Bronchial epithelial cell (primary cell): Measurements from ENCODE around the gene GMDS. TPM values are rescaled to one million over a fixed set of nuclear protein-coding genes. Genes with fewer than 3 reads are reported as not detected.

Source experiments
- DNase-seq: peaks from one replicate; pipeline ENCODE4 v3.0.0-alpha.2; 2010; ENCODE audit warnings: low read depth
- FAIRE-seq: peaks from 2 replicates; lab custom pipeline; 2011; peaks lifted over from hg19 to GRCh38; lab: Jason Lieb, UNC
- H3K27me3 ChIP-seq: 2 replicates; pipeline ENCODE4 v1.5.1; 2011; ENCODE audit warnings: low read length; ENCODE audit not compliant: control insufficient read depth, insufficient read depth
- H3K36me3 ChIP-seq: 2 replicates; pipeline ENCODE4 v1.5.1; 2011; ENCODE audit warnings: low read length; ENCODE audit not compliant: control insufficient read depth, insufficient read depth
- H3K4me3 ChIP-seq: 2 replicates; pipeline ENCODE4 v1.5.1; 2011; ENCODE audit warnings: mild to moderate bottlenecking, low read depth, low read length, control low read depth
- CTCF ChIP-seq: IDR thresholded peaks from 2 replicates; pipeline ENCODE4 v1.5.1; 2011; ENCODE audit warnings: mild to moderate bottlenecking, moderate library complexity, low read length, control low read depth, inconsistent platforms; ENCODE audit not compliant: insufficient read depth, severe bottlenecking
- total RNA-seq: library from RNA; depleted of rRNA; stranded (reverse); fragments of >200 nt; gene quantifications from 2 replicates; pipeline ENCODE4 v1.2.1, GENCODE V29; 2014

Gene GMDS
- total RNA-seq, 1 donor from 2014 or later, result 8.2 TPM

- no peak for FAIRE-seq
- TF ChIP-seq CTCF, result no peak
Measured at GRCh38 chr6:2055143-2055542, 190.3 kb downstream of the GMDS start.

GRCh38 chr6:2054516-2055067 lies 190.8 kb downstream of the GMDS start:
- no peak for FAIRE-seq
- no peak for DNase-seq
- no peak for TF ChIP-seq CTCF
- Histone ChIP-seq H3K36me3 (no peaks in the 10 kb centered on the region), H3K27me3 (no peaks in the 10 kb centered on the region), H3K4me3 (no peak overlapping the region)

More at GRCh38 chr6:2055143-2055542, 190.3 kb downstream of the GMDS start:
- no peak for DNase-seq
- Histone ChIP-seq H3K4me3 (no peak overlapping the region), H3K27me3 (no peaks in the 10 kb centered on the region), H3K36me3 (no peaks in the 10 kb centered on the region)

- DNase-seq (no peak), FAIRE-seq (no peak)
- Histone ChIP-seq H3K27me3 (no peaks in the 10 kb centered on the region), H3K4me3 (no peak overlapping the region), H3K36me3 (no peaks in the 10 kb centered on the region)
- no peak for TF ChIP-seq CTCF
Measured at GRCh38 chr6:2053691-2054090, 191.7 kb downstream of the GMDS start.

GRCh38 chr6:2047855-2048254 lies 197.6 kb downstream of the GMDS start:
- Histone ChIP-seq H3K36me3 (no peaks in the 10 kb centered on the region), H3K27me3 (no peaks in the 10 kb centered on the region), H3K4me3 (no peak overlapping the region)
- FAIRE-seq, result no peak
- TF ChIP-seq CTCF, result no peak
- DNase-seq, result peak; percentile 28

- DNase-seq, result no peak
- H3K36me3 ChIP-seq, result no peaks in the 10 kb centered on the region
- no peaks in the 10 kb centered on the region for H3K27me3 ChIP-seq
- no peak for TF ChIP-seq CTCF
- FAIRE-seq, result no peak
- H3K4me3 ChIP-seq, result no peak overlapping the region
Measured at GRCh38 chr6:2044192-2044591, 201.2 kb downstream of the GMDS start.
